GM04503 (cell line): ENCODE results near the gene SLC39A2.

Experiments
- DNase-seq: peaks from one replicate; pipeline ENCODE4 v3.0.0-alpha.2; 2012; ENCODE audit warnings: low read depth

Gene SLC39A2

GRCh38 chr14:21047378-21047781 lies 48.3 kb downstream of the SLC39A2 start:
- peak; percentile 88 for DNase-seq

GRCh38 chr14:21048638-21049037 lies 49.5 kb downstream of the SLC39A2 start:
- no peak for DNase-seq

GRCh38 chr14:21049271-21049673 lies 50.2 kb downstream of the SLC39A2 start:
- no peak for DNase-seq

GRCh38 chr14:21050597-21050996 lies 51.5 kb downstream of the SLC39A2 start:
- DNase-seq: no peak
